K562 (cell line): Measurements from ENCODE around the gene DEFB124. TPM values are rescaled to one million over a fixed set of nuclear protein-coding genes. Genes with fewer than 3 reads are reported as not detected.

Experiments
- MEF2D ChIP-seq: conservative IDR thresholded peaks from 2 replicates; pipeline ENCODE4 v1.6.1; 2016; ENCODE audit warnings: low read depth, missing genetic modification characterization, missing compliant biosample characterization
- MXI1 ChIP-seq: IDR thresholded peaks from 2 replicates; pipeline ENCODE4 v1.6.1; 2011; ENCODE audit warnings: low read depth, mild to moderate bottlenecking, improper control_type of control experiment, low read length
- SNIP1 ChIP-seq: fragments of 450-650 bp; IDR thresholded peaks from 2 replicates; pipeline ENCODE4 v1.7.1; 2017; ENCODE audit warnings: low read depth, mild to moderate bottlenecking
- TEAD1 ChIP-seq, 2 experiments: fragments of 450-650 bp in 1 of 2; sonication (generic) in 1 of 2; formaldehyde crosslinking; IDR thresholded peaks; 2 replicates each; pipeline versions ENCODE4 v1.4.0 to v1.8.0; 2020 to 2022; ENCODE audit warnings: mild to moderate bottlenecking in 2 of 2, missing genetic modification reagents in 1 of 2
- TRIM24 ChIP-seq, 2 experiments: fragments of 450-650 bp; IDR thresholded peaks; 2 replicates each; pipeline ENCODE4 v1.6.1; 2016
- ZNF311 ChIP-seq: fragments of 250-450 bp; sonication (Bioruptor Pico); IDR thresholded peaks from 2 replicates; pipeline ENCODE4 v1.4.0; 2020; ENCODE audit warnings: mild to moderate bottlenecking, moderate library complexity
- ZNF41 ChIP-seq: fragments of 250-450 bp; sonication (Bioruptor Pico); conservative IDR thresholded peaks from 2 replicates; pipeline ENCODE4 v1.4.0; 2020; ENCODE audit warnings: mild to moderate bottlenecking
- polyA plus RNA-seq, 8 experiments: library from polyadenylated mRNA; depleted of rRNA in 4 of 8; stranded (reverse) in 5 of 8; unstranded in 3 of 8; fragments of >200 nt; fragmentation: Nextera tagmentation in 2 of 8; fragmentation: Illumina TruSeq in 1 of 8; extraction: Ambion mirVana in 2 of 8; extraction: Trizol in 1 of 8; gene quantifications; 2 replicates each; pipeline versions ENCODE4 v1.2.1 to v1.2.3, GENCODE V29; 2011 to 2014; ENCODE audit warnings: inconsistent platforms in 1 of 8, missing spikeins in 1 of 8
- total RNA-seq, 7 experiments: library from RNA; depleted of rRNA in 6 of 7; stranded (reverse); fragments of >200 nt in 6 of 7; fragmentation: Illumina TruSeq in 2 of 7; extraction: Trizol in 2 of 7; gene quantifications; 2 replicates each; pipeline versions ENCODE4 v1.2.1 to v1.2.3, GENCODE V29; 2011 to 2021; ENCODE audit warnings: low replicate concordance in 1 of 7
- TF ChIP-seq, protein P1 (sequence below): fragments of 250-450 bp; sonication (Bioruptor Pico); IDR thresholded peaks from 2 replicates; pipeline ENCODE4 v1.4.0; 2020
- TF ChIP-seq, protein P2 (sequence below): fragments of 250-450 bp; sonication (Bioruptor Pico); IDR thresholded peaks from 2 replicates; pipeline ENCODE4 v1.8.0; 2021; ENCODE audit warnings: moderate library complexity, mild to moderate bottlenecking, inconsistent platforms
- TF ChIP-seq, protein P3 (sequence below): fragments of 250-450 bp; sonication (Bioruptor Pico); IDR thresholded peaks from 2 replicates; pipeline ENCODE4 v1.8.0; 2022; ENCODE audit warnings: inconsistent platforms, mild to moderate bottlenecking, moderate library complexity, borderline replicate concordance
- TF ChIP-seq, protein P4 (sequence below): fragments of 450-650 bp; conservative IDR thresholded peaks from 2 replicates; pipeline ENCODE4 v1.6.1; 2016; ENCODE audit warnings: missing genetic modification characterization, low read depth, mild to moderate bottlenecking, control low read depth, missing compliant biosample characterization

Gene DEFB124
- total and polyA plus RNA-seq, 9 of the 15 experiments (the other 6 are each of a cell fraction or from before 2014, with no cell fraction given) = not detected

DNA sequence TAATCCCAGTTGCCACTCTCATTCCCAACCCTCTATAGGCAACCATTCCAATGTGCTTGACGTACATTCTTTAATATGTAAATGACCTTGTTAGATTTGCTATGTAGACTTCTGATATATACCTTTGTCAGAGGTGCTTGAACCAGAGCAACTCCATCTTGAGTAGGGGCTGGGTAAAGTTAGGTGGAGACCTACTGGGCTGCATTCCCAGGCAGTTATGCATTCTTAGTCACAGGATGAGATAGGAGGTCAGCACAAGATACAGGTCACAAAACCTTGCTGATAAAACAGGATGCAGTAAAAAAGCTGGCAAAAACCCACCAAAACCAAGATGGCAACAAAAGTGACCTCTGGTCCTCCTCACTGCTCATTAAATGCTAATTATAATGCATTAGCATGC, 31.0 kb upstream of the DEFB124 start (continued):
- TF ChIP-seq, protein P1, sequence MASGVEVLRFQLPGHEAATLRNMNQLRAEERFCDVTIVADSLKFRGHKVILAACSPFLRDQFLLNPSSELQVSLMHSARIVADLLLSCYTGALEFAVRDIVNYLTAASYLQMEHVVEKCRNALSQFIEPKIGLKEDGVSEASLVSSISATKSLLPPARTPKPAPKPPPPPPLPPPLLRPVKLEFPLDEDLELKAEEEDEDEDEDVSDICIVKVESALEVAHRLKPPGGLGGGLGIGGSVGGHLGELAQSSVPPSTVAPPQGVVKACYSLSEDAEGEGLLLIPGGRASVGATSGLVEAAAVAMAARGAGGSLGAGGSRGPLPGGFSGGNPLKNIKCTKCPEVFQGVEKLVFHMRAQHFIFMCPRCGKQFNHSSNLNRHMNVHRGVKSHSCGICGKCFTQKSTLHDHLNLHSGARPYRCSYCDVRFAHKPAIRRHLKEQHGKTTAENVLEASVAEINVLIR = peak; percentile 49; the same call in 1 of the 2 replicates
- TF ChIP-seq TRIM24 (IDR thresholded peaks at IDR 0.05) (no peak), ZNF311 (peak; percentile 80), SNIP1 (no peak), TEAD1 (CRISPR knock-in tag; IDR thresholded peaks at IDR 0.05) (peak in 1 of 2 experiments; percentile 70; a peak in 2 of 4 replicates), MEF2D (tag) (peak; percentile 74), ZNF41 (CRISPR knock-in tag) (peak; percentile 73), MXI1 (no peak)
- TF ChIP-seq, protein P2, sequence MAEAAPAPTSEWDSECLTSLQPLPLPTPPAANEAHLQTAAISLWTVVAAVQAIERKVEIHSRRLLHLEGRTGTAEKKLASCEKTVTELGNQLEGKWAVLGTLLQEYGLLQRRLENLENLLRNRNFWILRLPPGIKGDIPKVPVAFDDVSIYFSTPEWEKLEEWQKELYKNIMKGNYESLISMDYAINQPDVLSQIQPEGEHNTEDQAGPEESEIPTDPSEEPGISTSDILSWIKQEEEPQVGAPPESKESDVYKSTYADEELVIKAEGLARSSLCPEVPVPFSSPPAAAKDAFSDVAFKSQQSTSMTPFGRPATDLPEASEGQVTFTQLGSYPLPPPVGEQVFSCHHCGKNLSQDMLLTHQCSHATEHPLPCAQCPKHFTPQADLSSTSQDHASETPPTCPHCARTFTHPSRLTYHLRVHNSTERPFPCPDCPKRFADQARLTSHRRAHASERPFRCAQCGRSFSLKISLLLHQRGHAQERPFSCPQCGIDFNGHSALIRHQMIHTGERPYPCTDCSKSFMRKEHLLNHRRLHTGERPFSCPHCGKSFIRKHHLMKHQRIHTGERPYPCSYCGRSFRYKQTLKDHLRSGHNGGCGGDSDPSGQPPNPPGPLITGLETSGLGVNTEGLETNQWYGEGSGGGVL (CRISPR knock-in tag) = no peak
- TF ChIP-seq, protein P3, sequence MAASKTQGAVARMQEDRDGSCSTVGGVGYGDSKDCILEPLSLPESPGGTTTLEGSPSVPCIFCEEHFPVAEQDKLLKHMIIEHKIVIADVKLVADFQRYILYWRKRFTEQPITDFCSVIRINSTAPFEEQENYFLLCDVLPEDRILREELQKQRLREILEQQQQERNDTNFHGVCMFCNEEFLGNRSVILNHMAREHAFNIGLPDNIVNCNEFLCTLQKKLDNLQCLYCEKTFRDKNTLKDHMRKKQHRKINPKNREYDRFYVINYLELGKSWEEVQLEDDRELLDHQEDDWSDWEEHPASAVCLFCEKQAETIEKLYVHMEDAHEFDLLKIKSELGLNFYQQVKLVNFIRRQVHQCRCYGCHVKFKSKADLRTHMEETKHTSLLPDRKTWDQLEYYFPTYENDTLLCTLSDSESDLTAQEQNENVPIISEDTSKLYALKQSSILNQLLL (CRISPR knock-in tag) = no peak
- TF ChIP-seq, protein P4, sequence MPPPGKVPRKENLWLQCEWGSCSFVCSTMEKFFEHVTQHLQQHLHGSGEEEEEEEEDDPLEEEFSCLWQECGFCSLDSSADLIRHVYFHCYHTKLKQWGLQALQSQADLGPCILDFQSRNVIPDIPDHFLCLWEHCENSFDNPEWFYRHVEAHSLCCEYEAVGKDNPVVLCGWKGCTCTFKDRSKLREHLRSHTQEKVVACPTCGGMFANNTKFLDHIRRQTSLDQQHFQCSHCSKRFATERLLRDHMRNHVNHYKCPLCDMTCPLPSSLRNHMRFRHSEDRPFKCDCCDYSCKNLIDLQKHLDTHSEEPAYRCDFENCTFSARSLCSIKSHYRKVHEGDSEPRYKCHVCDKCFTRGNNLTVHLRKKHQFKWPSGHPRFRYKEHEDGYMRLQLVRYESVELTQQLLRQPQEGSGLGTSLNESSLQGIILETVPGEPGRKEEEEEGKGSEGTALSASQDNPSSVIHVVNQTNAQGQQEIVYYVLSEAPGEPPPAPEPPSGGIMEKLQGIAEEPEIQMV (tag) = 0 out of 2 replicates have a peak, but pooled peaks have one; percentile 47
